ENCODE measurements around the gene GATB. TPM values are rescaled to one million over a fixed set of nuclear protein-coding genes. Genes with fewer than 3 reads are reported as not detected.

Gene GATB
- total RNA-seq, 1 experiment from 2014 or later = 21.2 TPM

DNA sequence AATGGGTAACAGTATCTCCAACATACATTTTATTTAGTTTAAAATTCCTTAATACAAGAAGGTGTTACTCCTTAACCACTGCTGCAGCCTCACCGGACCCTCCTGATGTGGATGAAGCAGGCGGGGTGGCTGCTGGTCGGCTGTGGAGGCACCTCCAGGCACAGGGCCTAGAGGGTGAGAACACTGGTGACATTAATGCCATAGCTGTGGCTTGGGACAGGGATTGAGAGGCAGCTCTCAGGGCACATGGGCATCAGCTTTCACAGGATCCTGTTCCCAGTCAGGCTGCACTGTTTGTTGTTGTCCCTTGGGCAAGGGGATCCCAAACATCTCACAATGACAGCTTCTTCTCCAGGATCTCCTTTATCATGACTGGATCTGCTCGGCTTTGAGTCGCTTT is 90.0 kb downstream of the GATB start:
- H3K4me3 Mint-ChIP-seq = no peak overlapping the region

More for the DNA sequence above, 90.0 kb downstream of the GATB start:
- Histone ChIP-seq H3K18ac (ENCODE audit: insufficient read length, low read depth, low read length) (no peak overlapping the region), H3K79me2 (ENCODE audit: insufficient read depth, low read length) (no peaks in the 10 kb centered on the region), H4K5ac (ENCODE audit: insufficient read length, low read depth, low read length) (no peak overlapping the region), H3K23me2 (ENCODE audit: insufficient read length, low read depth, low read length, poor library complexity, severe bottlenecking) (no peaks in the 10 kb centered on the region), H3K4ac (ENCODE audit: low read depth, low read length) (no peak overlapping the region), H3K79me1 (ENCODE audit: insufficient read depth, low read depth, low read length, poor library complexity, severe bottlenecking) (no peaks in the 10 kb centered on the region), H2BK120ac (ENCODE audit: low read depth, low read length, poor library complexity, severe bottlenecking) (no peak overlapping the region), H4K91ac (ENCODE audit: insufficient read length, low read depth, low read length) (no peak overlapping the region), H3K9ac (ENCODE audit: extremely low read depth, insufficient read length, low read length) (no peak overlapping the region), H3K27ac (ENCODE audit: insufficient read length, low read depth, low read length) (no peak overlapping the region), H2BK15ac (ENCODE audit: low read depth, low read length) (no peak overlapping the region), H3K9me3 (ENCODE audit: control insufficient read depth, low read depth, low read length) (no peaks in the 10 kb centered on the region), H3K27me3 (ENCODE audit: insufficient read depth, low read length) (no peaks in the 10 kb centered on the region), H2AK5ac (ENCODE audit: insufficient read length, low read length) (no peak overlapping the region), H2BK12ac (ENCODE audit: insufficient read length, low read depth, low read length) (no peak overlapping the region), H2BK20ac (ENCODE audit: low read depth, low read length, poor library complexity, severe bottlenecking) (no peak overlapping the region), H2AFZ (ENCODE audit: low read length) (no peak overlapping the region), H3K4me2 (ENCODE audit: insufficient read depth, insufficient read length, low read length) (no peak overlapping the region), H3K4me1 (ENCODE audit: insufficient read depth, low read length) (no peaks in the 10 kb centered on the region), H4K20me1 (ENCODE audit: control insufficient read depth, insufficient read depth, insufficient read length) (no peaks in the 10 kb centered on the region), H3K56ac (ENCODE audit: insufficient read length, low read depth, low read length) (no peak overlapping the region), H4K8ac (replicated peaks; ENCODE audit: insufficient read length, low read depth, low read length) (no peak overlapping the region), H3K14ac (ENCODE audit: insufficient read depth, low read length) (no peak overlapping the region), H2BK5ac (ENCODE audit: insufficient read length, low read length) (no peak overlapping the region), H3K23ac (ENCODE audit: insufficient read length, low read depth, low read length) (no peak overlapping the region), H3T11ph (ENCODE audit: low read length) (no peak overlapping the region)
- DNase-seq = no peak
- Mint-ChIP-seq H3K4me1 (peaks cover 24 to 27% of the 10 kb centered on the region in 2 experiments), H3K27me3 (ENCODE audit: low read depth) (no peaks in the 10 kb centered on the region), H3K36me3 (ENCODE audit: insufficient read depth in 1 of 3, low read depth in 3 of 3) (no peaks in the 10 kb centered on the region; a peak in 3 of 7 replicates), H3K27ac (no peak overlapping the region), H3K9me3 (no peaks in the 10 kb centered on the region)
- WGBS (ENCODE audit: extremely low coverage, insufficient read length, low lambda C conversion rate) = no CpG with 5 or more reads among the region's 5 CpGs
- TF ChIP-seq, protein P1, sequence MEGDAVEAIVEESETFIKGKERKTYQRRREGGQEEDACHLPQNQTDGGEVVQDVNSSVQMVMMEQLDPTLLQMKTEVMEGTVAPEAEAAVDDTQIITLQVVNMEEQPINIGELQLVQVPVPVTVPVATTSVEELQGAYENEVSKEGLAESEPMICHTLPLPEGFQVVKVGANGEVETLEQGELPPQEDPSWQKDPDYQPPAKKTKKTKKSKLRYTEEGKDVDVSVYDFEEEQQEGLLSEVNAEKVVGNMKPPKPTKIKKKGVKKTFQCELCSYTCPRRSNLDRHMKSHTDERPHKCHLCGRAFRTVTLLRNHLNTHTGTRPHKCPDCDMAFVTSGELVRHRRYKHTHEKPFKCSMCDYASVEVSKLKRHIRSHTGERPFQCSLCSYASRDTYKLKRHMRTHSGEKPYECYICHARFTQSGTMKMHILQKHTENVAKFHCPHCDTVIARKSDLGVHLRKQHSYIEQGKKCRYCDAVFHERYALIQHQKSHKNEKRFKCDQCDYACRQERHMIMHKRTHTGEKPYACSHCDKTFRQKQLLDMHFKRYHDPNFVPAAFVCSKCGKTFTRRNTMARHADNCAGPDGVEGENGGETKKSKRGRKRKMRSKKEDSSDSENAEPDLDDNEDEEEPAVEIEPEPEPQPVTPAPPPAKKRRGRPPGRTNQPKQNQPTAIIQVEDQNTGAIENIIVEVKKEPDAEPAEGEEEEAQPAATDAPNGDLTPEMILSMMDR (conservative IDR thresholded peaks at IDR 0.05) = no peak

Data from H9 (cell line).